Psoas muscle (tissue), 8 donors: ENCODE data around the gene NUP50. TPM values are rescaled to one million over a fixed set of nuclear protein-coding genes. Genes with fewer than 3 reads are reported as not detected.
A peak's percentile ranks its signal among the peaks of the same experiment; 100 is the strongest.
"Not testable (repeated sequence)": the region's sequence is repeated elsewhere in the genome, so short reads cannot be mapped to it uniquely, and the experiment has no call there.

Experiments
- ATAC-seq, 4 donors: fragments of 200-7000 bp; cut with Tn5 transposase; one replicate each; pipeline ENCODE4 v1.9.1; 2020; ENCODE audit warnings: moderate library complexity in 3 of 4, mild to moderate bottlenecking in 2 of 4
- DNase-seq, 2 donors: peaks; one replicate each; pipeline ENCODE4 v3.0.0-alpha.2; 2020
- H3K27ac ChIP-seq: fragments of 200-600 bp; one replicate; pipeline ENCODE4 v1.8.0; 2022
- H3K27me3 ChIP-seq, 3 donors: fragments of 200-600 bp in 1 of 3; one replicate each; pipeline versions ENCODE4 v1.6.1 to v1.8.0; 2013 to 2022; ENCODE audit warnings: low read length in 2 of 3, mild to moderate bottlenecking in 2 of 3, moderate library complexity in 1 of 3; ENCODE audit not compliant: insufficient read depth in 3 of 3
- H3K36me3 ChIP-seq, 2 donors: fragments of 200-600 bp in 1 of 2; one replicate each; pipeline versions ENCODE4 v1.6.1 to v1.8.0; 2013 to 2022; ENCODE audit warnings: low read depth in 1 of 2, mild to moderate bottlenecking in 1 of 2, moderate library complexity in 1 of 2; ENCODE audit not compliant: insufficient read depth in 1 of 2
- H3K4me1 ChIP-seq: fragments of 200-600 bp; one replicate; pipeline ENCODE4 v1.8.0; 2022
- H3K4me3 ChIP-seq: fragments of 200-600 bp; one replicate; pipeline ENCODE4 v1.8.0; 2022; ENCODE audit warnings: mild to moderate bottlenecking
- H3K9me3 ChIP-seq: fragments of 200-600 bp; one replicate; pipeline ENCODE4 v1.8.0; 2022
- WGBS, 3 donors: extraction: QIAGEN DNeasy Blood & Tissue Kit; methylation state at CpG; one replicate each; pipeline versions ENCODE4 v1.1.6 to v1.1.7; 2013; 5-methylcytosine and 5-hydroxymethylcytosine counted together
- intact Hi-C, 2 donors: fragments of 100-400 bp; cut with DNase I; formaldehyde crosslinking; loops; one replicate each; pipeline versions ENCODE4 v1.11.0 to v1.14.2; 2022
- polyA plus RNA-seq, 3 donors: library from polyadenylated mRNA; stranded (reverse); fragments of 200-250 nt; gene quantifications; one replicate each; pipeline ENCODE4 v1.2.3, GENCODE V29; 2013
- total RNA-seq, 4 donors: library from RNA; stranded (reverse); fragmentation: NEBNext Ultra II Directional in 2 of 4; extraction: Animal tissue kit (Norgen Biotek cat#: 25700) in 2 of 4; gene quantifications; one replicate each; pipeline versions ENCODE4 v1.2.1 to v1.2.4, GENCODE V29; 2021 to 2023
- TF ChIP-seq, protein P1 (sequence below): fragments of 200-600 bp; IDR thresholded peaks from one replicate; pipeline ENCODE4 v1.8.0; 2022; ENCODE audit warnings: antibody characterized with exemption
- donor health status: healthy with polysubstance abuse.
- donor health status: DM: no; HTN: no; CAD: no; lungs with moderate emphysema.
- donor health status: Bipolar disorder and iron deficiency.
- donor health status: healthy.
- donor health status: DM: yes; HTN: yes; CAD: no.
- donor health status: DM: no; HTN: no; CAD: no.
- donor health status: DM: no; HTN: no; CAD: no.
- donor health status: DM: yes; HTN: yes; CAD: no.

NUP50 gene
- total and polyA plus RNA-seq, 7 donors = 6.1 to 26.6 (median 20.3) TPM

- WGBS, 3 donors = 78 to 85% (median 79%) methylated on average over 16 of the region's 16 CpGs
These were observed 22.2 kb downstream of the NUP50 start for GRCh38 chr22:45185718-45186514.

GRCh38 chr22:45187891-45188290 is 24.2 kb downstream of the NUP50 start:
- no peaks in the 10 kb centered on the region for H3K4me1 ChIP-seq
- no peaks in the 10 kb centered on the region for H3K9me3 ChIP-seq
- WGBS, 3 donors = 57 to 62% (median 62%) methylated on average over 4 of the region's 4 CpGs
- TF ChIP-seq, protein P1, sequence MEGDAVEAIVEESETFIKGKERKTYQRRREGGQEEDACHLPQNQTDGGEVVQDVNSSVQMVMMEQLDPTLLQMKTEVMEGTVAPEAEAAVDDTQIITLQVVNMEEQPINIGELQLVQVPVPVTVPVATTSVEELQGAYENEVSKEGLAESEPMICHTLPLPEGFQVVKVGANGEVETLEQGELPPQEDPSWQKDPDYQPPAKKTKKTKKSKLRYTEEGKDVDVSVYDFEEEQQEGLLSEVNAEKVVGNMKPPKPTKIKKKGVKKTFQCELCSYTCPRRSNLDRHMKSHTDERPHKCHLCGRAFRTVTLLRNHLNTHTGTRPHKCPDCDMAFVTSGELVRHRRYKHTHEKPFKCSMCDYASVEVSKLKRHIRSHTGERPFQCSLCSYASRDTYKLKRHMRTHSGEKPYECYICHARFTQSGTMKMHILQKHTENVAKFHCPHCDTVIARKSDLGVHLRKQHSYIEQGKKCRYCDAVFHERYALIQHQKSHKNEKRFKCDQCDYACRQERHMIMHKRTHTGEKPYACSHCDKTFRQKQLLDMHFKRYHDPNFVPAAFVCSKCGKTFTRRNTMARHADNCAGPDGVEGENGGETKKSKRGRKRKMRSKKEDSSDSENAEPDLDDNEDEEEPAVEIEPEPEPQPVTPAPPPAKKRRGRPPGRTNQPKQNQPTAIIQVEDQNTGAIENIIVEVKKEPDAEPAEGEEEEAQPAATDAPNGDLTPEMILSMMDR = no peak
- no peak overlapping the region for H3K27ac ChIP-seq
- no peaks in the 10 kb centered on the region for H3K27me3 ChIP-seq
- no peak for DNase-seq
- intact Hi-C loops = no loop called here
- H3K4me3 ChIP-seq = no peak overlapping the region
- ATAC-seq = no peak
- peaks cover 2 to 45% of the 10 kb centered on the region in 2 donors for H3K36me3 ChIP-seq

More at GRCh38 chr22:45185718-45186514, 22.2 kb downstream of the NUP50 start:
- TF ChIP-seq, protein P1 = no peak
- intact Hi-C loops = no loop called here
- H3K36me3 ChIP-seq = peaks cover 8 to 63% of the 10 kb centered on the region in 2 donors
- no peaks in the 10 kb centered on the region for H3K9me3 ChIP-seq
- H3K4me3 ChIP-seq = no peak overlapping the region
- H3K4me1 ChIP-seq = no peaks in the 10 kb centered on the region
- DNase-seq = no peak
- no peaks in the 10 kb centered on the region for H3K27me3 ChIP-seq
- no peak overlapping the region for H3K27ac ChIP-seq
- ATAC-seq = peak in 1 of 4 donors; percentile 12

GRCh38 chr22:45188779-45189178 is 25.1 kb downstream of the NUP50 start:
- H3K27me3 ChIP-seq = no peaks in the 10 kb centered on the region
- TF ChIP-seq, protein P1 = no peak
- DNase-seq (peak in 1 of 2 donors; percentile 24), ATAC-seq (no peak)
- H3K9me3 ChIP-seq = no peaks in the 10 kb centered on the region
- H3K4me1 ChIP-seq = no peaks in the 10 kb centered on the region
- WGBS, 3 donors = 80 to 87% (median 83%) methylated on average over 16 of the region's 16 CpGs
- peaks cover 2 to 37% of the 10 kb centered on the region in 2 donors for H3K36me3 ChIP-seq
- intact Hi-C loops = no loop called here
- no peak overlapping the region for H3K4me3 ChIP-seq
- H3K27ac ChIP-seq = no peak overlapping the region

GRCh38 chr22:45190202-45190872 is 26.6 kb downstream of the NUP50 start:
- DNase-seq (no peak), ATAC-seq (no peak)
- intact Hi-C loops = no loop called here
- TF ChIP-seq, protein P1 = no peak
- Histone ChIP-seq H3K36me3 (peaks cover under 1 to 21% of the 10 kb centered on the region in 2 donors), H3K4me1 (no peaks in the 10 kb centered on the region), H3K4me3 (no peak overlapping the region), H3K27me3 (no peaks in the 10 kb centered on the region), H3K9me3 (no peaks in the 10 kb centered on the region), H3K27ac (no peak overlapping the region)
- WGBS, 3 donors = 81% methylated on average over 4 of the region's 4 CpGs

GRCh38 chr22:45191746-45192145 is 28.0 kb downstream of the NUP50 start:
- H3K4me1 ChIP-seq, H3K27me3 ChIP-seq, ATAC-seq, intact Hi-C loops, H3K4me3 ChIP-seq, H3K27ac ChIP-seq, DNase-seq, H3K9me3 ChIP-seq: not testable (repeated sequence)
- peaks cover 0 to 18% of the 10 kb centered on the region in 2 donors for H3K36me3 ChIP-seq
- WGBS, 3 donors = 82 to 85% (median 83%) methylated on average over 9 of the region's 9 CpGs
